Large intestine (tissue), 3 donors: Measurements from ENCODE around the gene LMOD1. TPM values are rescaled to one million over a fixed set of nuclear protein-coding genes. Genes with fewer than 3 reads are reported as not detected.
"Not testable (repeated sequence)": the region's sequence is repeated elsewhere in the genome, so short reads cannot be mapped to it uniquely, and the experiment has no call there.

Source experiments
- DNase-seq, 2 donors: peaks; one replicate each; pipeline versions ENCODE4 v3.0.0 to v3.0.0-alpha.2; 2013
- H3K27ac ChIP-seq: one replicate; pipeline ENCODE4 v1.5.1; 2013; ENCODE audit warnings: low read length
- H3K27me3 ChIP-seq: 2 replicates; pipeline ENCODE4 v1.6.1; 2013; ENCODE audit warnings: low read length; ENCODE audit not compliant: control insufficient read depth, insufficient read depth
- H3K36me3 ChIP-seq: 2 replicates; pipeline ENCODE4 v1.6.1; 2013; ENCODE audit warnings: low read length; ENCODE audit not compliant: control insufficient read depth, insufficient read depth
- H3K4me1 ChIP-seq: one replicate; pipeline ENCODE4 v1.6.1; 2013; ENCODE audit warnings: low read length; ENCODE audit not compliant: control insufficient read depth, insufficient read depth
- H3K4me3 ChIP-seq: one replicate; pipeline ENCODE4 v1.5.1; 2013; ENCODE audit warnings: low read length
- H3K9me3 ChIP-seq: one replicate; pipeline ENCODE4 v1.6.1; 2013; ENCODE audit warnings: mild to moderate bottlenecking, low read depth, low read length, moderate library complexity; ENCODE audit not compliant: control insufficient read depth
- WGBS: methylation state at CpG from one replicate; pipeline ENCODE4 v1.1.5; 2013; ENCODE audit warnings: low lambda C conversion rate; ENCODE audit not compliant: insufficient coverage; 5-methylcytosine and 5-hydroxymethylcytosine counted together
- polyA plus RNA-seq: library from polyadenylated mRNA; unstranded; fragments of 120-200 nt; gene quantifications from one replicate; pipeline ENCODE4 v1.2.1, GENCODE V29; 2013

The LMOD1 gene
- polyA plus RNA-seq, 1 donor, result 17.3 TPM

DNA sequence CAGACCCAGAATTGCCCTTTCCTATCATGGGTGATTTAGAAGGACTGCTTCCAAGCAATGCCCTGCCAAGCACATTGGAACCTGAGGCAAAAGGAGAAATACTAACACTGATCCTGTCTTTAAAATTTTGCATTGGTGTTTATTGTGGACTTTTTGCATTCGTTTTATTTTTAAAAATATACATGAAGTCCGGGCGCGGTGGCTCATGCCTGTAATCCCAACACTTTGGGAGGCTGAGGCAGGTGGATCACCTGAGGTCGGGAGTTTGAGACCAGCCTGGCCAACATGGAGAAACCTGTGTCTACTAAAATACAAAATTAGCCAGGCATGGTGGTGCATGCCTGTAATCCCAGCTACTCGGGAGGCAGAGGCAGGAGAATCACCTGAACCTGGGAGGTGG, 45.3 kb downstream of the LMOD1 start:
- no CpG with 5 or more reads among the region's 6 CpGs for WGBS
- not testable (repeated sequence) for H3K36me3 ChIP-seq, H3K4me3 ChIP-seq, H3K4me1 ChIP-seq, H3K27me3 ChIP-seq, H3K27ac ChIP-seq, DNase-seq, H3K9me3 ChIP-seq

DNA sequence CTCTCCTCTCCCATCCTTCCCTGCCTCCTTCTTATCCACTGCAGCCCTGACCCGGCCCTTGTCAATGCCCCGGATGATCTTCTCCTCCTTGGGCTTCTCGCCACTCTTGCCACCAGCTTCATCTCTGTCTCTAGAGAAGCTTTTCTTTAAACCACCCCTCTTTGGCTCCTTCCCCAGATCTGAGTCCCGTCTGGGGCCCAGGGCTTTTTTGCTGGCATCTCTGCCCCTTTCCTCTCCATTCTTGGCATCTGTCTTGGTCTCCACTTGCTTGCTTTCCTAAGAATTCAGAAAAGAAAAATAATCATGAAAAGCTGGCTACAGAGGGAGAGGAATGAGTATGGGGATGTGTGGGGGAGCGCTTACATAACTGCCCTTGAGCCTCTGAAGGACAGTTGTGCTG, 45.9 kb downstream of the LMOD1 start:
- no peak for DNase-seq
- no peaks in the 10 kb centered on the region for H3K9me3 ChIP-seq
- H3K27me3 ChIP-seq, result peaks cover 4% of the 10 kb centered on the region
- no peaks in the 10 kb centered on the region for H3K36me3 ChIP-seq
- no peaks in the 10 kb centered on the region for H3K4me1 ChIP-seq
- WGBS, result 100% methylated on average over 1 of the region's 5 CpGs
- no peak overlapping the region for H3K27ac ChIP-seq
- no peak overlapping the region for H3K4me3 ChIP-seq

DNA sequence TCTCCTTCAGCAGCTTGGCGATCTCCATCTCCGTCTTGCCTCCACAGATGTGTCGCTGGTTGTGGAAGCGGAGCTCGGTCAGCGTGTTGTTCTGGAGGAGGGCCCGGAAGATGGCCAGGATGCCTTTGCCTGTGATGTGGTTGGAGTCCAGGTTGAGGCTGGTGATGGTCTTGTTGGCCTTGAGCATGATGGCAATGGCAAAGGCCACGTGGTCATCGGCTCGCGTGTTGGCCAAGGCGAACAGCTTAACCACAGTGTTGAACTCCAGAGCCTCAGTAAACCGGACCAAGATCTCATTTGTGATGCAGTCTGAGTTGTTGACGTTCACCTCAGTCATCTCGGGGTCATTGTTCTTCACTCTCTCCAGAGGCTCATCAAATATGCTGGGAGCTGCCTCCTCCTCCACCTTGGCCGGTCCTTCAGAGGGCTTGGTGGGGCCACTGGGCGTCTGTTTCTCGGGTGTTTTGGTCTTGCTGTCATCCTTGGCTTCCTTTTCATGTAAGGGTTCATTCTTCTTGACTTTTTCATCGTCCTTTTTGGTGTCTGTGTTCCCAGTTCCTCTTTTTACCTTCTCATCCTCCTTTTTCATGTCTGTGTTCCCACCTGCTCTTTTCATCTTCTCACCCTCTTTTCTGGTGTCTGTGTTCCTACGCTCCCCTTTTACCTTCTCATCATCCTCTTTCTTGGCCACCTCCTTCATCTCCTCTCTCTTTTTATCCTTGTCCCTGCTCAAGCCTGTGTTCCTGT, 46.5 kb downstream of the LMOD1 start:
- DNase-seq, result no peak
- WGBS, result 78% methylated on average over 4 of the region's 20 CpGs
- H3K27ac ChIP-seq, result no peak overlapping the region

DNA sequence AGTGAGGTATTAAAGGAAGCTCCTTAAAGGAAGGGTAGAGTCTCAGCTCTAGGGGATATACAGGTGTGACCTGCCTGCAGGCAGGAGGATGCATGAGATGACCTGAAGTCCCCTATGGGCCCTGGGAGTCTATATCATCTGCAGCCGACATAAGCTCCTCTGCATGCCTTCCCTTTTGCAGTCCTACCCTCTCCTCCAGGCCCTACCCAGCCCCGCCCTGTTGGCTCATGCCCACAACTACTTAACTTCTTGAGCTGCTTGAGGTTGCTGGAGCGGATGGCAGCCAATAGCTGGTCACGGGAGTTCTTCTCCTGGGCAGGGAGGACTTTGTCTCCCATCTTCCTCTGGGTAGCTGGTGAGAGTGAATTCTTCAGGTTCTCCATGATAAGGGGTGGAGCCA, 47.4 kb downstream of the LMOD1 start:
- DNase-seq, result no peak
- WGBS, result no CpG with 5 or more reads among the region's 4 CpGs
- Histone ChIP-seq H3K4me3 (no peak overlapping the region), H3K36me3 (no peaks in the 10 kb centered on the region), H3K27ac (no peak overlapping the region), H3K4me1 (no peaks in the 10 kb centered on the region), H3K9me3 (no peaks in the 10 kb centered on the region), H3K27me3 (peaks cover 4% of the 10 kb centered on the region)

More for the DNA sequence above, 46.5 kb downstream of the LMOD1 start:
- H3K4me3 ChIP-seq, result no peak overlapping the region
- no peaks in the 10 kb centered on the region for H3K4me1 ChIP-seq
- H3K9me3 ChIP-seq, result no peaks in the 10 kb centered on the region
- H3K27me3 ChIP-seq, result peaks cover 4% of the 10 kb centered on the region
- H3K36me3 ChIP-seq, result no peaks in the 10 kb centered on the region

DNA sequence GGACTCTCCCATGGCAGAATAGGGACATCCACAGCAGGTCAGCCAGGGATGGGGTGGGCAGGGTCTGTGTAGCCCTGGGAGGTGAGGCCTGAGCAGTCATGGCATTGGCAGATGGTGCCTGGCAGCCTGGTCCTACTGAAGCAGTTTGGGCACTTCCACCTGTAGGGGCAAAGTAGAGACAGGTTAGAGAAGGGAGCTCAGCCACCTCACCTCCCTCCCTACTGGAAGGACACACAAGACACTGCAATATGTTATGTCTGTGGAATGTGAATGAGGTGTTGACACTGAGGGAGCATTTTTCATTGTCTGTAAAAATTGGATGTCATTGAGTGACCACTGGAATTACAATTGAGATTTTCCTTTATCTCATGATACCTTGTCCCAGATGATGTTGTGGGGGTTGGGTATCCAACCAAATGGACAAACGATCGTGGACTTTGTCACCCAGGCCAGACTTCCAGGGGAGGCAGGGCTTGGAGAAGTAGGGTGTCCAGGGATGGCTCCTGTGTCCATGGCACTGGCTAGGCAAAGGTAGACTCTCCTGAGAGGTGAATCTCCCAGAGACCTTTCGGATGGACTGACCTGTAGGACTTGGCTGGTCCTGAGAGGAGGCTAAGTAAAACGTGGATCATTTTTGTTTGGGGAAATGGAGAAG, 48.0 kb downstream of the LMOD1 start:
- no peaks in the 10 kb centered on the region for H3K36me3 ChIP-seq
- 50% methylated on average over 1 of the region's 4 CpGs for WGBS
- H3K27ac ChIP-seq, result no peak overlapping the region
- H3K9me3 ChIP-seq, result no peaks in the 10 kb centered on the region
- H3K4me3 ChIP-seq, result no peak overlapping the region
- no peaks in the 10 kb centered on the region for H3K4me1 ChIP-seq
- peaks cover 4% of the 10 kb centered on the region for H3K27me3 ChIP-seq
- DNase-seq, result no peak

DNA sequence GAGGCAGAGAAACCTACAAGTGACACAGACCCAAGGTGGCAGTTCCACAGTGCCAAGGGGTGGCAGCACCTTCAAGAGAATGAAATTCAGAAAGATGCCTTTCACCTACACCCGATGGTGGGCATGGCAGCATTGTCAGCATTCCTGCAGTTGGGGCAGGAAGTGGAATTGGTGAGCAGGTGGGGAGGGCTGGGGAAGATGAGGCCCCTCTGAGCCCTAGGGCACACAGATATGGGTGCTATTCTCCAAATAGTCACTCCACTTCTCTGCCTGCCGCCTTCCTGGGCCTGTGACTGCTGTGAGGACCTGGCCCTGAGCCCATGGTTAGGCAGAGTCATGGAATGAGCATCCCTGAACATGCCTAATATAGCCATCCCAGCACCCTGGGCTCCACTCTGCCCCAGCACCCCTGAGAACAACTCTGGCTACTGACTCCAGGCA, 49.4 kb downstream of the LMOD1 start:
- H3K4me3 ChIP-seq, result no peak overlapping the region
- H3K36me3 ChIP-seq, result no peaks in the 10 kb centered on the region
- DNase-seq, result no peak
- H3K4me1 ChIP-seq, result no peaks in the 10 kb centered on the region
- H3K27me3 ChIP-seq, result peaks cover 4% of the 10 kb centered on the region
- no peaks in the 10 kb centered on the region for H3K9me3 ChIP-seq
- H3K27ac ChIP-seq, result no peak overlapping the region
- WGBS, result no CpG with 5 or more reads among the region's 2 CpGs

DNA sequence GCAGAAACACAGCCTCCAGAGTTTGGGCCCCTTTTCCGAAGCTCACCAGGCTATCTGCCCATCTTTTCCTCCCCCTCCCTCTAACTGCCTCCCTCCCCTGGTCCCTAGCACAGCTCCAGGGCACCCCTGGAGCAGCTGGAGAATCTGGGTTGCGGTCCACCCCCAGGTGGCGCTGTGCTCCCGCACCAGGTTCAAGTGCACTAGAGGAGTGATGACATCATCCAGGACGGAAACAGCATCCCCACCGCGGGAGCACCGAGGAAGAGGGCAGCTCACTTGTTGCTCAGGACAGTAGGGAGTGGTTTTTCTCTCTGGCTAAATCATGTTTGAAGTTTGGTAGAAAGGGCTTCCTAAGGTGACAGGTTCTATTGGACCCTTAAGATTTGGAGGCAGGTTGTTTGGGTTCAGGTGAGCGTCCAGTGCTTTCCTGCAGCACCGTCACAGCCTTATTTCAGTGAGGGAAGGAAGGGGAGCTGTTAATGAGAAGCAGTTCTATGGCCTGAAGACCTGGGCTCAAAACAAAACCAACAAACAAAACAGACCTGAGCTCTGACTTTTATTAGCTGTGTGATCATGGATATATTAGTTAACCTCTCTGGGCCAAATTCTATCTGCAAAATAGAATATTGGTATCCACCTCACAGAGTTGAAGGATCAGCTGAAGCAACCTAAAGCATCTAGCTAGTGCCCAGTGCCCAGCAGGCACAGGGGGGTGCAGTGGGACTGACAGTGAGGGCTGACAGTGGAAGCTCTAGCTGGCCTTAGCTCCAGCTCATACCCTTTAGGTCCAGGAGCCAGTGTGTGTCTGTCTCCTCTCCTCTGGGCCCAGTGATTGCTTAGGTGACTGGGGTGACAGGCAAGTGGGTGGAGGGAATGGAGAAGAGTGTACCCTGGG, 50.2 kb downstream of the LMOD1 start:
- no CpG with 5 or more reads among the region's 10 CpGs for WGBS
- no peak overlapping the region for H3K4me3 ChIP-seq
- peaks cover 4% of the 10 kb centered on the region for H3K27me3 ChIP-seq
- H3K9me3 ChIP-seq, result no peaks in the 10 kb centered on the region
- no peaks in the 10 kb centered on the region for H3K4me1 ChIP-seq
- no peak overlapping the region for H3K27ac ChIP-seq
- DNase-seq, result peak; percentile 80 to 91
- no peaks in the 10 kb centered on the region for H3K36me3 ChIP-seq

DNA sequence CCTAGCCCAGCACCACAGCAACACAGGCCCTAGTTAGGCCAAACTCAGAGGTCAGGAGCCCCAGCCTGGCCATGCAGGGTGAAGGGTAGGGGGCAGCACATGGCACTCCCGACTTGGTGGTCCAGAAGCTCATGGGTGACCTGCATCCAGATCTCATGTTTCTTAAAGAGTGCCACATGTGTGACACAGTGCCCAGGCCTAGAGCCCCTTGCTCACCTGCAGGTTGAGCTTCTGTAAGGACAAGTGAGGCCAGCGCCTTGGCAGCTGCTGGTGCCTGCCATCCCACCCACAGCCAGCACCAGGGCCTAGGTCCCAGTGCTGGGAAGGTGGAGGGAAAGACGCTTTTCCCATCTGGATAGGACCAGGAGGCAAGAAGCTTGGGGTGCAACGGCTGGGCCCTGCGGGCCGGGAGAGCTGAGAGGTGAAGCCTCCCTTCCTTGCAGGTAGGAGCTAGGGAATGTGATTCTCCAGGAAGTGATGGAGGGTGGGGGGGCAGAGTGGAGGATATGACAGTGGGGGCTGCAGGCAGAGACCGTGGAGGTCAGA, 51.2 kb downstream of the LMOD1 start:
- Histone ChIP-seq H3K27ac (no peak overlapping the region), H3K27me3 (peaks cover 13% of the 10 kb centered on the region), H3K9me3 (no peaks in the 10 kb centered on the region), H3K4me1 (no peaks in the 10 kb centered on the region), H3K36me3 (no peaks in the 10 kb centered on the region), H3K4me3 (no peak overlapping the region)
- WGBS, result no CpG with 5 or more reads among the region's 7 CpGs
- DNase-seq, result no peak

DNA sequence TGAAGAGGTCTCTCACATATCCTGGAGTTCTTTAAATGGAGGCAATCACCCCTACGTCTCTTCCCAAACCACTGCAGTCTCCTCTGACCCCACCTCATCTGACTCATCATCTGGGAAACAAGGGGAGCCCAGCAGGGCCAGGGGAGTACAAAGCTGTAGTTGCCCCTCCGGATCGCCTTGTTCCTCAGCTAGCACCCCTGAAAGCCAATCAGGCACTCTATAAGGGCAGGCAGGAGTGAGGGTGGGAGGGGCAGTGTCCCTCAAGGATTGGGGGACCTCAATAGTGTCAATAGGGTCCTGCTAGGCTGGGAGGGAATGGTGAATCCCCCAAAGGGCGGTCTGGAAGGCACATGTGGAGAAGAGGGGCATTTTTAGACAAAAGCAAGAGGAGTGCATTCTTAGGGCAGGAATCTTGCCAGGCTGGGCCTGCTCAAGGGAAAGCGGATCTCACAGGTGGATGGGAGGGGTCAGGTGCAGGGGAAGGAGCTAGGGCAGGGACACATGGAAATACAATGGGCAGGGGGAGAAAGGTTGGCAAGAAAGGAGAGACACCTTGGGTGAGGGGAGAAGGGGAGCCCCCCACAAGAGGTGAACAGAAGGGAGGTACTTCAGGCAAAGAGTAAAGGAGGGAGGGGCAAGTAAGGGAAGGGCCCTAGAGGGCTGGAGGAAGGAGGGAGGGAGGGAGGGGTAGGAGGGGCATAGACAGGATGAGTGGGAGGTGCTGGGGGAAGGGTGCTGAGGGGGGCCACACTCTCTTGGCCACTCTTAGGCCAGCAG, 51.8 kb downstream of the LMOD1 start:
- Histone ChIP-seq H3K27me3 (peaks cover 15% of the 10 kb centered on the region), H3K4me3 (no peak overlapping the region), H3K27ac (no peak overlapping the region), H3K36me3 (no peaks in the 10 kb centered on the region), H3K9me3 (no peaks in the 10 kb centered on the region), H3K4me1 (no peaks in the 10 kb centered on the region)
- no peak for DNase-seq
- WGBS, result 100% methylated on average over 1 of the region's 5 CpGs
